ENCODE measurements around the gene FARP1. TPM values are rescaled to one million over a fixed set of nuclear protein-coding genes. Genes with fewer than 3 reads are reported as not detected.

The FARP1 gene
- polyA plus RNA-seq, 1 of the 3 experiments (the other 2 are of a cell fraction) = 12.0 TPM

GRCh38 chr13:98386637-98387036, 243.7 kb downstream of the FARP1 start:
- Histone ChIP-seq H3K4me2 (no peak overlapping the region), H3K9ac (no peak overlapping the region), H3K9me2 (no peaks in the 10 kb centered on the region), H3K36me3 (replicated peaks in 1 of 2; ENCODE audit: control insufficient read depth in 1 of 2, insufficient read depth in 2 of 2, low read length in 1 of 2) (peaks cover 27 to 49% of the 10 kb centered on the region in 2 experiments), H3F3A (replicated peaks; ENCODE audit: insufficient read depth) (no peaks in the 10 kb centered on the region), H3K79me2 (ENCODE audit: insufficient read depth) (no peaks in the 10 kb centered on the region), H3K27me3 (ENCODE audit: insufficient read depth) (no peaks in the 10 kb centered on the region), H3K4me3 (ENCODE audit: low read depth in 2 of 2, low read length in 1 of 2) (no peak overlapping the region), H3K9me3 (no peaks in the 10 kb centered on the region), H2AFZ (ENCODE audit: low read depth) (no peak overlapping the region), H3K27ac (ENCODE audit: low read depth in 2 of 2, low read length in 1 of 2) (no peak overlapping the region), H3K4me1 (ENCODE audit: control insufficient read depth in 1 of 2, insufficient read depth in 2 of 2, low read depth in 1 of 2, low read length in 1 of 2) (peaks cover 0 to 4% of the 10 kb centered on the region in 2 experiments; a peak in 1 of 4 replicates), H4K20me1 (ENCODE audit: insufficient read depth) (no peaks in the 10 kb centered on the region)
- 92% methylated on average over 8 of the region's 8 CpGs for WGBS (ENCODE audit: low lambda C conversion rate)
- ChIA-PET CTCF (no interaction called here), POLR2A (no interaction called here)
- peak; percentile 36 for DNase-seq
- TF ChIP-seq IRF3 (IDR thresholded peaks at IDR 0.05; ENCODE audit: low read depth, low read length) = no peak
- peak; percentile 11; the same call in 1 of the 2 replicates for TF ChIP-seq GATA2 (CRISPR knock-in tag; IDR thresholded peaks at IDR 0.05)
- TF ChIP-seq NFIC (IDR thresholded peaks at IDR 0.05; ENCODE audit: borderline replicate concordance) = peak; percentile 30; the same call in 1 of the 2 replicates

GRCh38 chr13:98389319-98389718, 246.4 kb downstream of the FARP1 start:
- 97% methylated on average over 9 of the region's 9 CpGs for WGBS (ENCODE audit: low lambda C conversion rate)
- no peak overlapping the region for H3K27ac ChIP-seq (ENCODE audit: low read depth in 2 of 2, low read length in 1 of 2)
- no peak overlapping the region for H2AFZ ChIP-seq (ENCODE audit: low read depth)
- no peaks in the 10 kb centered on the region for H3F3A ChIP-seq (replicated peaks; ENCODE audit: insufficient read depth)
- no peaks in the 10 kb centered on the region for H3K79me2 ChIP-seq (ENCODE audit: insufficient read depth)
- no peak overlapping the region for H3K4me3 ChIP-seq (ENCODE audit: low read depth in 2 of 2, low read length in 1 of 2)
- ChIA-PET CTCF (interaction anchor here (0.5 kb wide), 1 partner anchor 14 kb away, joined by 3 read pairs; no protein-coding TSS in a partner anchor), POLR2A (no interaction called here)
- H3K36me3 ChIP-seq (replicated peaks in 1 of 2; ENCODE audit: control insufficient read depth in 1 of 2, insufficient read depth in 2 of 2, low read length in 1 of 2) = peaks cover 31 to 59% of the 10 kb centered on the region in 2 experiments
- H3K9me2 ChIP-seq = no peaks in the 10 kb centered on the region
- H4K20me1 ChIP-seq (ENCODE audit: insufficient read depth) = no peaks in the 10 kb centered on the region
- H3K4me2 ChIP-seq = no peak overlapping the region
- H3K27me3 ChIP-seq (ENCODE audit: insufficient read depth) = no peaks in the 10 kb centered on the region
- peaks cover 0 to 4% of the 10 kb centered on the region in 2 experiments; a peak in 1 of 4 replicates for H3K4me1 ChIP-seq (ENCODE audit: control insufficient read depth in 1 of 2, insufficient read depth in 2 of 2, low read depth in 1 of 2, low read length in 1 of 2)
- H3K9me3 ChIP-seq = no peaks in the 10 kb centered on the region
- no peak overlapping the region for H3K9ac ChIP-seq
- no peak for DNase-seq
- TF ChIP-seq ZBTB33 (IDR thresholded peaks at IDR 0.05; ENCODE audit: borderline replicate concordance, low read depth) (no peak), RCOR1 (IDR thresholded peaks at IDR 0.05; ENCODE audit: low read length) (no peak), CTCF (IDR thresholded peaks at IDR 0.05) (no peak), SIN3A (IDR thresholded peaks at IDR 0.05; ENCODE audit: borderline replicate concordance, low read depth, low read length) (no peak), FOXM1 (IDR thresholded peaks at IDR 0.05; ENCODE audit: low read depth) (no peak), MXI1 (IDR thresholded peaks at IDR 0.05; ENCODE audit: low read depth, low read length) (no peak), EZH2phosphoT487 (IDR thresholded peaks at IDR 0.05; ENCODE audit: borderline replicate concordance, low read depth) (no peak), TAF1 (IDR thresholded peaks at IDR 0.05; ENCODE audit: borderline replicate concordance, low read depth, low read length) (no peak), FOXJ3 (CRISPR knock-in tag; IDR thresholded peaks at IDR 0.05) (no peak), USF1 (IDR thresholded peaks at IDR 0.05; ENCODE audit: borderline replicate concordance, low read depth) (no peak), EP300 (IDR thresholded peaks at IDR 0.05; ENCODE audit: borderline replicate concordance in 1 of 2, low read depth in 1 of 2, low read length in 1 of 2) (no peak), PBX3 (IDR thresholded peaks at IDR 0.05) (no peak), TCF12 (IDR thresholded peaks at IDR 0.05) (no peak), YY1 (IDR thresholded peaks at IDR 0.05; ENCODE audit: low read depth) (no peak), RFX5 (IDR thresholded peaks at IDR 0.05; ENCODE audit: low read length) (no peak), GABPA (IDR thresholded peaks at IDR 0.05; ENCODE audit: low read depth) (no peak), NFIC (IDR thresholded peaks at IDR 0.05; ENCODE audit: borderline replicate concordance) (no peak)
